Breast epithelium (tissue), 4 donors: ENCODE data around the gene RNF130. TPM values are rescaled to one million over a fixed set of nuclear protein-coding genes. Genes with fewer than 3 reads are reported as not detected.

Source experiments
- DNase-seq, 2 donors: peaks; one replicate each; pipeline ENCODE4 v3.0.0-alpha.2; 2019; ENCODE audit warnings: low spot score in 2 of 2
- H3K27ac ChIP-seq, 2 donors: fragments of 200-600 bp; sonication (generic) in 1 of 2; one replicate each; pipeline ENCODE4 v1.5.1; 2016 to 2019; ENCODE audit warnings: mild to moderate bottlenecking in 1 of 2
- H3K27me3 ChIP-seq, 2 donors: fragments of 200-600 bp; sonication (generic) in 1 of 2; one replicate each; pipeline versions ENCODE4 v1.5.1 to v1.6.0; 2017 to 2019; ENCODE audit warnings: control low read depth in 1 of 2, mild to moderate bottlenecking in 1 of 2
- H3K36me3 ChIP-seq: fragments of 200-600 bp; one replicate; pipeline ENCODE4 v1.5.1; 2019
- H3K4me1 ChIP-seq, 2 donors: fragments of 200-600 bp; sonication (generic); one replicate each; pipeline ENCODE4 v1.5.1; 2016 to 2019; ENCODE audit warnings: control low read depth in 1 of 2
- H3K4me3 ChIP-seq, 3 donors: fragments of 200-600 bp; sonication (generic); 1 replicate in 2 of 3; 2 replicates in 1 of 3; pipeline ENCODE4 v1.5.1; 2016 to 2019; ENCODE audit warnings: mild to moderate bottlenecking in 3 of 3, moderate library complexity in 2 of 3
- H3K9me3 ChIP-seq, 2 donors: fragments of 200-600 bp; sonication (generic) in 1 of 2; one replicate each; pipeline ENCODE4 v1.5.1; 2016 to 2019; ENCODE audit warnings: control low read depth in 1 of 2
- CTCF ChIP-seq, 3 donors: fragments of 450-650 bp; IDR thresholded peaks; one replicate each; pipeline ENCODE4 v1.5.1; 2016 to 2017; ENCODE audit warnings: antibody characterized with exemption in 3 of 3, mild to moderate bottlenecking in 3 of 3, moderate library complexity in 3 of 3
- POLR2A ChIP-seq: fragments of 450-650 bp; IDR thresholded peaks from one replicate; pipeline ENCODE4 v1.6.1; 2016; ENCODE audit warnings: antibody characterized with exemption, mild to moderate bottlenecking, moderate library complexity
- POLR2AphosphoS5 ChIP-seq, 3 donors: sonication (generic); formaldehyde crosslinking; IDR thresholded peaks; one replicate each; pipeline ENCODE4 v1.6.1; 2017; ENCODE audit warnings: antibody characterized with exemption in 3 of 3
- intact Hi-C: fragments of 100-400 bp; cut with DNase I; formaldehyde crosslinking; loops from one replicate; pipeline ENCODE4 v1.15.1; 2023; ENCODE audit warnings: low total_unique reads
- total RNA-seq, 3 donors: library from RNA; depleted of rRNA; stranded (reverse); fragments of >200 nt; gene quantifications; one replicate each; pipeline ENCODE4 v1.1.0, GENCODE V29; 2016

The RNF130 gene
- total RNA-seq, 3 donors from 2014 or later: 114 to 267 (median 143) TPM

GRCh38 chr5:180049185-180049548 lies 22.4 kb downstream of the RNF130 start:
- no peaks in the 10 kb centered on the region for H3K4me1 ChIP-seq
- intact Hi-C loops: no loop called here
- no peak overlapping the region for H3K27ac ChIP-seq
- H3K9me3 ChIP-seq: no peaks in the 10 kb centered on the region
- H3K4me3 ChIP-seq: no peak overlapping the region
- no peak for DNase-seq
- H3K36me3 ChIP-seq: no peaks in the 10 kb centered on the region
- no peaks in the 10 kb centered on the region for H3K27me3 ChIP-seq
- no peak for TF ChIP-seq POLR2AphosphoS5 (IDR thresholded peaks at IDR 0.05)

GRCh38 chr5:180047667-180048066 lies 23.9 kb downstream of the RNF130 start:
- peak; percentile 42 to 64 for DNase-seq
- intact Hi-C loops: no loop called here
- H3K27ac ChIP-seq: peak overlapping the region; percentile 55 to 60

GRCh38 chr5:180046656-180047055 lies 24.9 kb downstream of the RNF130 start:
- no peaks in the 10 kb centered on the region for H3K27me3 ChIP-seq
- no peaks in the 10 kb centered on the region for H3K4me1 ChIP-seq
- TF ChIP-seq POLR2AphosphoS5 (IDR thresholded peaks at IDR 0.05): no peak
- TF ChIP-seq POLR2A: no peak
- no peak for TF ChIP-seq CTCF (IDR thresholded peaks at IDR 0.05)
- H3K36me3 ChIP-seq: no peaks in the 10 kb centered on the region
- no peak overlapping the region for H3K4me3 ChIP-seq
- no peaks in the 10 kb centered on the region for H3K9me3 ChIP-seq
- intact Hi-C loops: no loop called here
- H3K27ac ChIP-seq: no peak overlapping the region
- DNase-seq: no peak

More at GRCh38 chr5:180047667-180048066, 23.9 kb downstream of the RNF130 start:
- no peaks in the 10 kb centered on the region for H3K9me3 ChIP-seq
- H3K4me1 ChIP-seq: no peaks in the 10 kb centered on the region
- H3K36me3 ChIP-seq: no peaks in the 10 kb centered on the region
- no peak overlapping the region for H3K4me3 ChIP-seq
- H3K27me3 ChIP-seq: no peaks in the 10 kb centered on the region
- TF ChIP-seq POLR2A: no peak
- no peak for TF ChIP-seq POLR2AphosphoS5 (IDR thresholded peaks at IDR 0.05)
- no peak for TF ChIP-seq CTCF (IDR thresholded peaks at IDR 0.05)

GRCh38 chr5:180045889-180046499 lies 25.6 kb downstream of the RNF130 start:
- TF ChIP-seq CTCF (IDR thresholded peaks at IDR 0.05): no peak
- TF ChIP-seq POLR2A: no peak
- no peak for TF ChIP-seq POLR2AphosphoS5 (IDR thresholded peaks at IDR 0.05)
- no peak overlapping the region for H3K4me3 ChIP-seq
- H3K27me3 ChIP-seq: no peaks in the 10 kb centered on the region
- no peaks in the 10 kb centered on the region for H3K4me1 ChIP-seq
- no peak for DNase-seq
- no peaks in the 10 kb centered on the region for H3K9me3 ChIP-seq
- intact Hi-C loops: no loop called here
- H3K27ac ChIP-seq: no peak overlapping the region
- no peaks in the 10 kb centered on the region for H3K36me3 ChIP-seq

GRCh38 chr5:180043377-180043776 lies 28.2 kb downstream of the RNF130 start:
- DNase-seq: no peak
- H3K27ac ChIP-seq: peak overlapping the region in 1 of 2 donors; percentile 9

More at GRCh38 chr5:180043377-180043776, 28.2 kb downstream of the RNF130 start:
- H3K27me3 ChIP-seq: no peaks in the 10 kb centered on the region
- intact Hi-C loops: no loop called here
- H3K36me3 ChIP-seq: no peaks in the 10 kb centered on the region
- no peak overlapping the region for H3K4me3 ChIP-seq
- TF ChIP-seq POLR2AphosphoS5 (IDR thresholded peaks at IDR 0.05) (no peak), POLR2A (no peak), CTCF (IDR thresholded peaks at IDR 0.05) (no peak)
- no peaks in the 10 kb centered on the region for H3K4me1 ChIP-seq
- H3K9me3 ChIP-seq: no peaks in the 10 kb centered on the region
